Stimulated activated CD4-positive, alpha-beta T cell treated with anti-CD3 and anti-CD28 coated beads, Interleukin-12 subunit alpha, Interleukin-12 subunit beta, amount 100 ng/mL, for 4 hours (primary cell): ENCODE results near the gene FLCN.
"Not testable (repeated sequence)": the region's sequence is repeated elsewhere in the genome, so short reads cannot be mapped to it uniquely, and the experiment has no call there.

ENCODE experiments used
- DNase-seq: peaks from one replicate; pipeline ENCODE4 v3.0.0-alpha.2; 2020

The FLCN gene

GRCh38 chr17:17206124-17206912 lies 30.6 kb downstream of the FLCN start, which contains the start of gene PLD6:
Gene PLD6 (minus strand): TSS chr17:17206333. CDS start chr17:17206286, 47 bp downstream.
- peak; percentile 90 for DNase-seq

- peak; percentile 58 for DNase-seq
Observed at GRCh38 chr17:17205368-17206123, 31.4 kb downstream of the FLCN start.

- DNase-seq = no peak
Observed at GRCh38 chr17:17204635-17205231, 32.2 kb downstream of the FLCN start.

GRCh38 chr17:17204041-17204591 lies 32.9 kb downstream of the FLCN start:
- DNase-seq = no peak

- DNase-seq = no peak
Observed at GRCh38 chr17:17203173-17203730, 33.7 kb downstream of the FLCN start.

- no peak for DNase-seq
Observed at GRCh38 chr17:17201907-17202306, 35.1 kb downstream of the FLCN start.

- no peak for DNase-seq
Observed at GRCh38 chr17:17201271-17201670, 35.7 kb downstream of the FLCN start.

GRCh38 chr17:17200831-17201230 lies 36.1 kb downstream of the FLCN start:
- DNase-seq = no peak

GRCh38 chr17:17200311-17200710 lies 36.7 kb downstream of the FLCN start:
- no peak for DNase-seq

- DNase-seq = no peak
Observed at GRCh38 chr17:17198281-17198680, 38.7 kb downstream of the FLCN start.

- no peak for DNase-seq
Observed at GRCh38 chr17:17196776-17197175, 40.2 kb downstream of the FLCN start.

GRCh38 chr17:17195466-17195865 lies 41.5 kb downstream of the FLCN start:
- DNase-seq = not testable (repeated sequence)

GRCh38 chr17:17191961-17192381 lies 45.0 kb downstream of the FLCN start:
- DNase-seq = no peak

- no peak for DNase-seq
Observed at GRCh38 chr17:17191346-17191792, 45.6 kb downstream of the FLCN start.

- DNase-seq = no peak
Observed at GRCh38 chr17:17190188-17190587, 46.8 kb downstream of the FLCN start.

GRCh38 chr17:17189559-17189958 lies 47.4 kb downstream of the FLCN start:
- no peak for DNase-seq

GRCh38 chr17:17188586-17188985 lies 48.4 kb downstream of the FLCN start:
- no peak for DNase-seq

- DNase-seq = no peak
Observed at GRCh38 chr17:17186551-17187505, 50.1 kb downstream of the FLCN start.

GRCh38 chr17:17186051-17186450 lies 50.9 kb downstream of the FLCN start:
- peak; percentile 53 for DNase-seq

GRCh38 chr17:17184985-17185757 lies 51.8 kb downstream of the FLCN start:
- not testable (repeated sequence) for DNase-seq

- no peak for DNase-seq
Observed at GRCh38 chr17:17183744-17184143, 53.2 kb downstream of the FLCN start.
